Purkinje cell (primary cell): ENCODE data around the gene FAM169A. TPM values are rescaled to one million over a fixed set of nuclear protein-coding genes. Genes with fewer than 3 reads are reported as not detected.

Experiments used
- polyA plus RNA-seq: library from polyadenylated mRNA; unstranded; fragments of >200 nt; fragmentation: Nextera tagmentation; gene quantifications from 2 replicates; pipeline ENCODE4 v1.2.1, GENCODE V29; 2014

Gene FAM169A
- 10.2 and 15.5 TPM in 2 replicates for polyA plus RNA-seq

GRCh38 chr5:74865804-74866595, at the start of gene FAM169A:
TSS of gene FAM169A (minus strand) at chr5:74866387. CDS start at chr5:74841676, 24,711 bp downstream.

GRCh38 chr5:74766849-74767578, 99.2 kb downstream of the FAM169A start, which contains the start of the genes GFM2 and NSA2:
TSS of gene GFM2 (minus strand) at chr5:74767117. CDS start at chr5:74763742, 3,375 bp downstream.
TSS of gene NSA2 (plus strand) at chr5:74767249. CDS start at chr5:74767361, 112 bp downstream.

Other genes starting within 250 kb of the FAM169A start
- 0.98 and 73.5 TPM in 2 replicates for gene ENC1, start 225.7 kb downstream of the FAM169A start, polyA plus RNA-seq
- 57.2 and 76.7 TPM in 2 replicates for gene HEXB, start 181.2 kb downstream of the FAM169A start, polyA plus RNA-seq
- 28.6 and 36.9 TPM in 2 replicates for gene GFM2, start 99.3 kb downstream of the FAM169A start, polyA plus RNA-seq
- gene NSA2, start 99.1 kb downstream of the FAM169A start, polyA plus RNA-seq = 108 and 110 TPM in 2 replicates
- gene GCNT4, start 186.2 kb upstream of the FAM169A start, polyA plus RNA-seq = 0.45 and 2.0 TPM in 2 replicates